ENCODE results near the gene PPP2R5C. TPM values are rescaled to one million over a fixed set of nuclear protein-coding genes. Genes with fewer than 3 reads are reported as not detected.

Gene PPP2R5C
- total and polyA plus RNA-seq, 9 of the 15 experiments (the other 6 are each of a cell fraction or from before 2014, with no cell fraction given): 284 to 617 (median 395) TPM

DNA sequence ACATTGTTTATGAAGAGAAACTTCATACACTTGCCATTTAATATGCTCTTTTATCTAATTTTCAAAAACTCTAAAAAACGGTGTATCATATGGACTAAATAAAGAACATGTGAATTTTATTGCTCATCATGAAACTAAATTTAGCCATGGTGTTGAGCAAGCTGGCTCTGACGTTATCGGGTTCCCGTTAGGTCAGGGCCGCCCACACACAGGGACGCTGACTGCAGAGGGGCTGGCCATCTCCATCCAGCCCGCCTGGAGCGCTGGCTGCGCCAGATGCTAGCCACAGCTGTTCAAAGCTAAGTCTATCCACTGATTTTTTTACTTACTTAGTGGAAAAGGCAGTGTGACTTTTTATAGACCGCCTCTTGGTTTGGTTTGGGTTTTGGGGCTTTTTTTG, 166.3 kb downstream of the PPP2R5C start (continued):
- TF ChIP-seq, protein P1, sequence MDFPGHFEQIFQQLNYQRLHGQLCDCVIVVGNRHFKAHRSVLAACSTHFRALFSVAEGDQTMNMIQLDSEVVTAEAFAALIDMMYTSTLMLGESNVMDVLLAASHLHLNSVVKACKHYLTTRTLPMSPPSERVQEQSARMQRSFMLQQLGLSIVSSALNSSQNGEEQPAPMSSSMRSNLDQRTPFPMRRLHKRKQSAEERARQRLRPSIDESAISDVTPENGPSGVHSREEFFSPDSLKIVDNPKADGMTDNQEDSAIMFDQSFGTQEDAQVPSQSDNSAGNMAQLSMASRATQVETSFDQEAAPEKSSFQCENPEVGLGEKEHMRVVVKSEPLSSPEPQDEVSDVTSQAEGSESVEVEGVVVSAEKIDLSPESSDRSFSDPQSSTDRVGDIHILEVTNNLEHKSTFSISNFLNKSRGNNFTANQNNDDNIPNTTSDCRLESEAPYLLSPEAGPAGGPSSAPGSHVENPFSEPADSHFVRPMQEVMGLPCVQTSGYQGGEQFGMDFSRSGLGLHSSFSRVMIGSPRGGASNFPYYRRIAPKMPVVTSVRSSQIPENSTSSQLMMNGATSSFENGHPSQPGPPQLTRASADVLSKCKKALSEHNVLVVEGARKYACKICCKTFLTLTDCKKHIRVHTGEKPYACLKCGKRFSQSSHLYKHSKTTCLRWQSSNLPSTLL (IDR thresholded peaks at IDR 0.05): no peak
- TF ChIP-seq, protein P2, sequence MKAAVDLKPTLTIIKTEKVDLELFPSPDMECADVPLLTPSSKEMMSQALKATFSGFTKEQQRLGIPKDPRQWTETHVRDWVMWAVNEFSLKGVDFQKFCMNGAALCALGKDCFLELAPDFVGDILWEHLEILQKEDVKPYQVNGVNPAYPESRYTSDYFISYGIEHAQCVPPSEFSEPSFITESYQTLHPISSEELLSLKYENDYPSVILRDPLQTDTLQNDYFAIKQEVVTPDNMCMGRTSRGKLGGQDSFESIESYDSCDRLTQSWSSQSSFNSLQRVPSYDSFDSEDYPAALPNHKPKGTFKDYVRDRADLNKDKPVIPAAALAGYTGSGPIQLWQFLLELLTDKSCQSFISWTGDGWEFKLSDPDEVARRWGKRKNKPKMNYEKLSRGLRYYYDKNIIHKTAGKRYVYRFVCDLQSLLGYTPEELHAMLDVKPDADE (conservative IDR thresholded peaks at IDR 0.05; ENCODE audit: control insufficient read depth, low read depth, low read length): no peak
- TF ChIP-seq, protein P3, sequence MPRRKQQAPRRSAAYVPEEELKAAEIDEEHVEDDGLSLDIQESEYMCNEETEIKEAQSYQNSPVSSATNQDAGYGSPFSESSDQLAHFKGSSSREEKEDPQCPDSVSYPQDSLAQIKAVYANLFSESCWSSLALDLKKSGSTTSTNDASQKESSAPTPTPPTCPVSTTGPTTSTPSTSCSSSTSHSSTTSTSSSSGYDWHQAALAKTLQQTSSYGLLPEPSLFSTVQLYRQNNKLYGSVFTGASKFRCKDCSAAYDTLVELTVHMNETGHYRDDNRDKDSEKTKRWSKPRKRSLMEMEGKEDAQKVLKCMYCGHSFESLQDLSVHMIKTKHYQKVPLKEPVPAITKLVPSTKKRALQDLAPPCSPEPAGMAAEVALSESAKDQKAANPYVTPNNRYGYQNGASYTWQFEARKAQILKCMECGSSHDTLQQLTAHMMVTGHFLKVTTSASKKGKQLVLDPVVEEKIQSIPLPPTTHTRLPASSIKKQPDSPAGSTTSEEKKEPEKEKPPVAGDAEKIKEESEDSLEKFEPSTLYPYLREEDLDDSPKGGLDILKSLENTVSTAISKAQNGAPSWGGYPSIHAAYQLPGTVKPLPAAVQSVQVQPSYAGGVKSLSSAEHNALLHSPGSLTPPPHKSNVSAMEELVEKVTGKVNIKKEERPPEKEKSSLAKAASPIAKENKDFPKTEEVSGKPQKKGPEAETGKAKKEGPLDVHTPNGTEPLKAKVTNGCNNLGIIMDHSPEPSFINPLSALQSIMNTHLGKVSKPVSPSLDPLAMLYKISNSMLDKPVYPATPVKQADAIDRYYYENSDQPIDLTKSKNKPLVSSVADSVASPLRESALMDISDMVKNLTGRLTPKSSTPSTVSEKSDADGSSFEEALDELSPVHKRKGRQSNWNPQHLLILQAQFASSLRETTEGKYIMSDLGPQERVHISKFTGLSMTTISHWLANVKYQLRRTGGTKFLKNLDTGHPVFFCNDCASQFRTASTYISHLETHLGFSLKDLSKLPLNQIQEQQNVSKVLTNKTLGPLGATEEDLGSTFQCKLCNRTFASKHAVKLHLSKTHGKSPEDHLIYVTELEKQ (CRISPR knock-in tag; IDR thresholded peaks at IDR 0.05): no peak
- TF ChIP-seq CXXC5 (CRISPR knock-in tag; IDR thresholded peaks at IDR 0.05) (peak; percentile 68), MCM3 (IDR thresholded peaks at IDR 0.05) (no peak), JUND (IDR thresholded peaks at IDR 0.05; ENCODE audit: borderline replicate concordance, low read depth, low read length) (peak; percentile 87), JUND (tag; IDR thresholded peaks at IDR 0.05; ENCODE audit: borderline replicate concordance, low read depth, low read length) (peak; percentile 75; the same call in 2 of the 3 replicates), RUNX1 (IDR thresholded peaks at IDR 0.05; ENCODE audit: low read depth) (no peak), ZNF224 (CRISPR knock-in tag; IDR thresholded peaks at IDR 0.05) (no peak), CCAR2 (IDR thresholded peaks at IDR 0.05; ENCODE audit: low read depth, low read length) (no peak)
- TF ChIP-seq, protein P4, sequence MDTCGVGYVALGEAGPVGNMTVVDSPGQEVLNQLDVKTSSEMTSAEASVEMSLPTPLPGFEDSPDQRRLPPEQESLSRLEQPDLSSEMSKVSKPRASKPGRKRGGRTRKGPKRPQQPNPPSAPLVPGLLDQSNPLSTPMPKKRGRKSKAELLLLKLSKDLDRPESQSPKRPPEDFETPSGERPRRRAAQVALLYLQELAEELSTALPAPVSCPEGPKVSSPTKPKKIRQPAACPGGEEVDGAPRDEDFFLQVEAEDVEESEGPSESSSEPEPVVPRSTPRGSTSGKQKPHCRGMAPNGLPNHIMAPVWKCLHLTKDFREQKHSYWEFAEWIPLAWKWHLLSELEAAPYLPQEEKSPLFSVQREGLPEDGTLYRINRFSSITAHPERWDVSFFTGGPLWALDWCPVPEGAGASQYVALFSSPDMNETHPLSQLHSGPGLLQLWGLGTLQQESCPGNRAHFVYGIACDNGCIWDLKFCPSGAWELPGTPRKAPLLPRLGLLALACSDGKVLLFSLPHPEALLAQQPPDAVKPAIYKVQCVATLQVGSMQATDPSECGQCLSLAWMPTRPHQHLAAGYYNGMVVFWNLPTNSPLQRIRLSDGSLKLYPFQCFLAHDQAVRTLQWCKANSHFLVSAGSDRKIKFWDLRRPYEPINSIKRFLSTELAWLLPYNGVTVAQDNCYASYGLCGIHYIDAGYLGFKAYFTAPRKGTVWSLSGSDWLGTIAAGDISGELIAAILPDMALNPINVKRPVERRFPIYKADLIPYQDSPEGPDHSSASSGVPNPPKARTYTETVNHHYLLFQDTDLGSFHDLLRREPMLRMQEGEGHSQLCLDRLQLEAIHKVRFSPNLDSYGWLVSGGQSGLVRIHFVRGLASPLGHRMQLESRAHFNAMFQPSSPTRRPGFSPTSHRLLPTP (IDR thresholded peaks at IDR 0.05; ENCODE audit: borderline replicate concordance, extremely low read depth, insufficient read length): no peak
- TF ChIP-seq, protein P5, sequence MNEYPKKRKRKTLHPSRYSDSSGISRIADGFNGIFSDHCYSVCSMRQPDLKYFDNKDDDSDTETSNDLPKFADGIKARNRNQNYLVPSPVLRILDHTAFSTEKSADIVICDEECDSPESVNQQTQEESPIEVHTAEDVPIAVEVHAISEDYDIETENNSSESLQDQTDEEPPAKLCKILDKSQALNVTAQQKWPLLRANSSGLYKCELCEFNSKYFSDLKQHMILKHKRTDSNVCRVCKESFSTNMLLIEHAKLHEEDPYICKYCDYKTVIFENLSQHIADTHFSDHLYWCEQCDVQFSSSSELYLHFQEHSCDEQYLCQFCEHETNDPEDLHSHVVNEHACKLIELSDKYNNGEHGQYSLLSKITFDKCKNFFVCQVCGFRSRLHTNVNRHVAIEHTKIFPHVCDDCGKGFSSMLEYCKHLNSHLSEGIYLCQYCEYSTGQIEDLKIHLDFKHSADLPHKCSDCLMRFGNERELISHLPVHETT (CRISPR knock-in tag; conservative IDR thresholded peaks at IDR 0.05 in 1 of 2, IDR thresholded peaks at IDR 0.05 in 1 of 2): peak in 1 of 2 experiments; percentile 43; a peak in 1 of 4 replicates
- TF ChIP-seq, protein P6, sequence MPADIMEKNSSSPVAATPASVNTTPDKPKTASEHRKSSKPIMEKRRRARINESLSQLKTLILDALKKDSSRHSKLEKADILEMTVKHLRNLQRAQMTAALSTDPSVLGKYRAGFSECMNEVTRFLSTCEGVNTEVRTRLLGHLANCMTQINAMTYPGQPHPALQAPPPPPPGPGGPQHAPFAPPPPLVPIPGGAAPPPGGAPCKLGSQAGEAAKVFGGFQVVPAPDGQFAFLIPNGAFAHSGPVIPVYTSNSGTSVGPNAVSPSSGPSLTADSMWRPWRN (IDR thresholded peaks at IDR 0.05; ENCODE audit: low read depth): no peak
